OCI-M1 (cell line): ENCODE measurements around the gene SLFNL1.

Experiments used
- DNase-seq: peaks from one replicate; lab custom pipeline; 2025; lab: John Stamatoyannopoulos, UW

Gene SLFNL1

DNA sequence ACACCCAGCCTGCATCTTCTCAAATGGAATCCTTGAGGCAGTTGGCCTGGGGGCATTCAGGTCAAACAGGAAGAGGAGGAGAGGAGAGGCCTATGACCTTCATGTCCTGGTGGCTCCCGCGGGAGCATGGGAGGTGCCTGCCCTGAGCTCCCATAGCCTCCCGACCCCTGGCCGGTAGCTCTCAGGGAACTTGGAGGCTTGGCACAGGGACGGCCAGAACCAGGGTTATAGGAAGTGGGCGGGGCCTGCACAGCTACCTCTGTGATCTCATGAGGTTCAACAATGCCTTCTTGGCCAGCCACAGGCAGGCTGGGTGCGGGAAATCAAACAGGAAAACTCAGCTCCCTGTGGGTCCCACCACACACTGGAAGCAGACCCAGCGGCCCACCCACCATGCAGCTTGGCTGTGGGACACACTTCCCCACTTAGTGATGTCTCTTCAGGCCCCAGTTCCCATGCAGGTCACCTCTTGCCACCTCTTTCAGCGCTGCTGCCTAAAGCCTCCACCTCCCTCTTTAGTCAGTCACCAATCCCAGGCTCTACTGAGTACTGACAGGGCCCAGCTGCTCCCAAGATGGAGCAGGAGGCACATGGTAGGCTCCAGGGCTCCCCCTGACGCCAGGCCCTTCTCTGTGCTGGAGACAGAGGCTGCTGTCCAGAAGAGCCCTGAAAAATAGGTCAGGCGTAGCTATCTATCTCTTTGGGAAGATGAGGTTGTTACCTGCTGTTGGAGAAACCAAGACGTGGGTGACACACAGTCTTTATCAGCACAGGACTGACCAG lies at the start of gene SLFNL1:
Gene SLFNL1, minus strand, starts transcription at position 200 of the 783 bp plus-strand sequence. CDS start 1,065 bp downstream, outside the sequence.
- no peak for DNase-seq

GRCh38 chr1:41056907-41057306 lies 35.4 kb upstream of the SLFNL1 start:
- DNase-seq, result no peak

DNA sequence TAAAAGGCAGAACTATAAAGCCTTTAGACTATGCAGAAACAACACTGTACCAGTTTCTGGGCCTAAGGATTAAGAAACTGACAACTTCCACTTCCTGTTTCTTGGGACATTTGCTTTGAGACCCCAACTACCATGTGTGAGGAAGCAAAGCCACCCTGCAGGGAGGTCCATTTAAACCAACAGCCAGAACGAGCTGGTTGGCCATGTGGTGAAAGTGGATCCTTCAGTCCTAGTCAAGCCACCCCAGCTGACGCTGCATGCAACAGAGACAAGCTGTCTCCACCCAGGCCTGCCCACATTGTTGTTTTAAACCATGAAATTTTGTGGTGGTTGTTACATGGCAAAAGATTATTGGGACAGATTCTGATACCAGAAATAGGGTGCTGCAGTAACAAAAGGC lies 31.8 kb upstream of the SLFNL1 start:
- DNase-seq, result peak; percentile 29

GRCh38 chr1:41051022-41051421 lies 29.5 kb upstream of the SLFNL1 start:
- no peak for DNase-seq

DNA sequence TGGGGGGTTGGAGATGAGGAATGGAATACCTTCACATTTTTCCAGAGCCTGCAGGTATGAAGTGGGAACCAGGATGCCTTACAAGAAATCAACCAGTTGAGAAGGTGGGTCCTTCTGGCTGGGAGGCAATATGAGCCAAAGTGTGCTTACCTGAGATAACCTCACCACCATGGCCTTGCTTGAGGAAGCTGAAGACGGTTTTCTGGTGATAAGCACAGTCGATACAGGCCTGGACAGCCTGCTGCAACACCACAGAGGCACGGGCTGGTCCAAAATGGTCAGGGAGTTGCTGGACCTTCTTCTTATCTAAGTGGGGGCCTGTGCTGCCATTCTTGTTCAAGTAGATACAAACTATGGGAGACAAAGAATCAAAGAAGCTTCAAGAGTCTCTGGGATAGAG lies 27.0 kb upstream of the SLFNL1 start:
- no peak for DNase-seq

DNA sequence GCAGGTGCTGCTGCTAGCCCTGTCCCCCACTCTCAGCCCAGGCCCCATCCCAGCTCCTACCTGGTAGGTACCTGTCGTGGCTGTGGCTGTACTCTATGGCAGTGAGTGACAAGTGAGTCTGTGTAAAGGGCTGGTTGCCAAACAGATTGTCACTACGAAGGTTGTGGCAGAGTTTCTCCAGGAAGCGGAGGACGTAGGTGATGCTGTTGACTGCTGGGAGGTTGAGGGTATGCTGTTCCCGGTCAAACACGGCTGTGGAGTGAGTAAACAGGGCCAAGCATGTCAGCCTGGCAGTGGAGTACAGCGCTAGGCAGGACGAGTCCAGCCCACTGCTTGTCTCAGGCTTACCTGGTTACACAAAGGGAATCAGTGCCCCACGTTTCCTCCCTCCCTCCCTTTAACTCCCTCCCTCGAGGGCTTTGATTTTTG lies 24.8 kb upstream of the SLFNL1 start:
- DNase-seq, result no peak

GRCh38 chr1:41045740-41046139 lies 24.2 kb upstream of the SLFNL1 start:
- DNase-seq, result no peak

DNA sequence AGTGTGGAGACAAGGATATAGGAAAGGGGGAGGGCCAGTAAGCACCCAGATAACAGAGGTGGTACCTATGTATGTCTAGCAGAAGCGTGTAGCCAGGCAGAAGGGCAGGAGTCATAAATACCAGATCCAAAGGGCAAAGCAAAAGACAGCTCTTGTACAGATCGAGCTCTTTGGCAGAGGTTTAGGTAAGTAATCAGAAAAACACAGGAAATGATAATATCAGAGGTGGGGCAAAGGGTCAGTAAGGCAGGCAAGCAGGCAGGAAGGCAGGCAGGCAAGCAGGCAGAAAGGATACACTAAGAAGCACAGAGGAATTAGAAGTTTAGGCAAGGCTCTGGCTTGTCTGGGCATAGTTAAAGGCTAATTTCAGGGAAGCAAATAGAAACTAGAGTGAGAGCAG lies 22.7 kb upstream of the SLFNL1 start:
- DNase-seq, result no peak

- DNase-seq, result no peak
Observed at GRCh38 chr1:41041614-41042270, 20.2 kb upstream of the SLFNL1 start.

- DNase-seq, result no peak
Observed at GRCh38 chr1:41038110-41038509, 16.6 kb upstream of the SLFNL1 start.

DNA sequence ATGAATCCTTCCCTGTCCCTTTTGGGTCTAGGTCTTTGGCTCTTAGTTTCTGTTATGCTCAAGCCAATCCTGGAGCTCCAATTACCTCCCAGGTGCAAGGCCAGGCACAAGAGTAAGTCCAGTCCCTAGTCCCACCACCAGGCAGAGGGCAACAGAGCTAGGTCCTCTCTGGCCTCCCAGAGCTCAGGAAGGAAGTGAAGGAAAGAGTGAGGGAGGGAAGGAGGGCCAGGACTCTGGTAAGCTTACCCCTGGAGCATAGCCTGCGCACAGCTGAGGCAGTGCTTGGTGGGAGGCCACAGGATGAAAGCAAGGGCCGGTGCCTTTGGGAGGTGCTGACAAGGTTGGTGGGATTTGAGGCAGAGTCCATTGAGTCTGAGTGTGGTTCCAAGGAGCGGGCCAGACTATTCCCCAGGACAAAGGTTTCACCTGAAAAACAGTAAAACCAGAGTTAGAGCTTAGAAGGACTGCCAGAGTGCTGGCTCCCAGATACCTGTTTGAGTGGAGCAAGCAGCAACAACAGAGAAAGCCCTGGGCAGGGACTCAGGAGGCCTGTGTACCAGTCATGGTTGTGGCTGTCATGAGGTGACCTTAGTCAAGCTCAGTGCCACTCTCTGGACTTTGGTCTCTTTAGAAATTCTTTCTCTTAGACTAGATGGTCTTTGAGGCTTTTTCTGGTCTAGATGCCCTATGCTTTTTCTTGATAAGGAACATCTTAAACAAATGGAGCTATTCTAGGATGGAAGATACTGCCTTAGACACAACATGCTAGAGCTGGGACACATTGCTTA lies 15.8 kb upstream of the SLFNL1 start:
- DNase-seq, result no peak

DNA sequence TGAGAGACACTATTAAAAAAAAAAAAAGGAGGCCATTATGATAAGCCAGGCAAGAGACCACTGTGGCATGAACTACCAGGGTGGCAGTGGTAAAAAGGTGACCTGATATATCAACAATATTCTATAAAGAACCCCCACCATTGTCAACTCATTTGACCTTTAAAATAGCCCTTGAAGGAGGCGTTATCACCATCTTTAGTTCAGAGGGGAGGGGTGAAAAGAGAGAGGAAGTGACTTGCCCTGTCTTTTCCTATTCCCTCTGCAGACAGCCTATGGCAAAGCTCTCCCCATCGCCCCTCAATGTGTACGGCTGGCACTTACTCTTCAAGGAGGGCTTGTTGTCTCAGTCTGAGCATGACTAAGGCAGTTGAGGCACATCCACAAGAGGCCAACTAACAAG lies 11.7 kb upstream of the SLFNL1 start:
- peak; percentile 13 for DNase-seq

DNA sequence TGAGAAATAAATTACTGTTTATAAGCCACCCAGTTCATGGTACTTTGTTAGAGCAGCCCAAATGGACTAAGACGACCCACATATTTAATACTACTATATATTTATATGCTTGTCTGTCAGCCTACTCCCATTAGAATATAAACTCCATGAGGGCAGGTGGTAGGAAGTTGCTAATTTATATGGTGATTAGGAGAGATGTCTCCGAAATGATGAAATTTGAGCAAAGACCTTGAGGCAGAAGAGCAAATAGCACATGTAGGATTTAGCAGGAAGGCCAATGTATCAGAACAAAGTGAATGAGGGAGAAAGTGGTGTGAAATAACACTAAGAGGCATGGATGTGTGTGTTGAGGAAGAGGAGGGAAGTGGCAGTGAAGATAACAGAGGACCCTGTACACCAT lies 10.6 kb upstream of the SLFNL1 start:
- DNase-seq, result no peak

DNA sequence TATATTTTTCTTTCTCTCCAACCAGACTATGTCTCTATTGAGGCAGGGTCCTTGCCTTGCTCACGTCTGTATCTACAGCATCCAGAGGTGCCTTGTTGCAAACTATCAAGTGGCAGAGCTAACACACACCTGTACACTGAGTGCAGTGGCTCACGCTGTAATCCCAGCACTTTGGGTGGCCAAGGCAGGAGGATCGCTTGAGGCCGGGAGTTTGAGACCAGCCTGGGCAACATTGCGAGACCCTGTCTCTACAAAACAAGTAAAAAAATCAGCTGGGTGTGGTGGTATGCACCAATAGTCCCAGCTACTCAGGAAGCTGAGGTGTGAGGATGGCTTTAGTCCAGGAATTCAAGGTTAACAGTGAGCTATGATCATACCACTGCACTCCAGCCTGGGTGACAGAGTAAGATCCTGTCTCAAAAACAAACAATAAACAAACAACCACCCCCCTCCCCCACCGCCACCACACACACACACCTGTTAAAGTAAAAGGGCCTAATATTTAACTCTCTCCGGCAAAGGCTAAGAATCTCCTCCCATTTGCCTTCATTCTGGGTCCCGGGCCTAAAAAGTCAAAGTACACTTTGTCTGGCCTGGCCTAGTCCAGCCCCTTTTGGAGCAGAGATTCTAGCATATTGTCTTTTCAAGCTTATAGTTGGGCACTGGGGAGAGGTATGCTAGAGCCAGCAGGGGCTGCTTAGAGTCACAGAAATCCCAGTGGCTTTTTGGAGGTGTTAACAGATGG lies 9.5 kb upstream of the SLFNL1 start:
- no peak for DNase-seq

DNA sequence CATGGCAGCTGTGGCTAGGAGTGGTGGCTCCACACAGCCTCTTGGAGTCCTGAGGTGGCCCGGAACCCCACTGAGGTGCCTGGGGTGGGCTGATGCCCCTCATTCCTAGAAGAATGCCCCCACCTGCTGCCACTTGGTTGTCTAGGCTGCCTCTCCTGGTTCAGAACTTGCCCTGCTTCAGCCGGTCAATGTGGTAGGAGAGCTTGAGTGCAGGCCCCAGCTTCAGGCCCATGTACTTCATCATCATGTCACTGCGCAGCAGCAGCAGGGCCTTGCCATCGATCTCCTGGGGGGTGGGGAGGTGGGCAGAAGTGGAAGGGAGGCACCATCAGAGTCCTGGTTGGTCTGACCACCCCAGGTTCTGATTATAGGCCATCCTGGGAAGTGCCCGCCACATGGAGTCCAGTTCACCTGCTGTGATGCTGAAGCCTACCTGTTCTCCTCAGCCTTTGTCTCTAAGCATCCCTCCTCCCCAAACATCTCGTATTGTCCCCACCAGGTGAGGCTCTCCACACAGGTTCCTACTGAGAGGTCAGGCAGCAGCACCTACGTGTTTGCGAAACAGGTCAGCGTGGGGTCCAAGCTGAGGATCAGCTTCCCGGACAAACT lies 6.6 kb upstream of the SLFNL1 start:
- no peak for DNase-seq

- no peak for DNase-seq
Observed at GRCh38 chr1:41025979-41026819, 4.7 kb upstream of the SLFNL1 start.

DNA sequence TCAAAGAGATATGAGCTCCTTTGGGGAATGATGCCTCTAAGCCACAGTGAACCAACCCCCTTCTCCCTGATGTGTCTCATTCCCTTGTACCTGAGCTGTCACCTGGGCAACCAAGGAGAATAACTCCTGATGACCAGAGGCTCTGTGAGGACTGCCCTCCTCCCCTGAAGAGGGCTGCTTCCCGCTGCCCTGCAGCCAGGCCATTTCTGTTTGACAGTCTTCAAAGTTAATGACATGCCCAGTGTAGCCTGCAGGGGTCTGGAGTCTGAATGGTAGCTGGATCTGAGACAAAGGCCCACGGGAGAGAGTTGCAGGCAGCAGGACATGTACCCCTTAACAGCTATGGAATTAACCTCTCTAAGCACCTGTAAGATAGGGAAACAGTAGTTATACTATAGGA lies 3.4 kb upstream of the SLFNL1 start:
- DNase-seq, result no peak

- DNase-seq, result peak; percentile 6
Observed at GRCh38 chr1:41023279-41023990, 1.9 kb upstream of the SLFNL1 start.

DNA sequence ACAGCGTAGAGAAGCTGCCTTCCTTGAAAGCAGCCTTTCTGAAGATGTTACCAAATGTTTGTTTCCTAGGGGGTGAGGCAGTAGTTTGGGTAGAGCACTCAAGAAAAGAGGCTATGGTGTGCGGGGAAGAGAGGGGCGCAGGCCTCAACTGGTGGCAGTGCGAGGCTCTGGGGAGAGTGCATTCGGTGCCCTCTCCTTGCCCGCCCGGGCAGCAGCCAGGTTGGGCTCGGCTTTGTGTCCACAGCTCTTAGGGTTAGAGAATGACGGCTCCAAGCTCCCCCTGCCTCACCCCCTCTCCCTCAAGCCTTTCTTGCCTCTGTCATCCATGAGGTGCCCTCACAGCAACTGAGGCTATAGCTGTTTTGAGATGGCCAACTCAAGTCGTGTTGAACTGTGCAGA lies 899 bp upstream of the SLFNL1 start:
- no peak for DNase-seq

DNA sequence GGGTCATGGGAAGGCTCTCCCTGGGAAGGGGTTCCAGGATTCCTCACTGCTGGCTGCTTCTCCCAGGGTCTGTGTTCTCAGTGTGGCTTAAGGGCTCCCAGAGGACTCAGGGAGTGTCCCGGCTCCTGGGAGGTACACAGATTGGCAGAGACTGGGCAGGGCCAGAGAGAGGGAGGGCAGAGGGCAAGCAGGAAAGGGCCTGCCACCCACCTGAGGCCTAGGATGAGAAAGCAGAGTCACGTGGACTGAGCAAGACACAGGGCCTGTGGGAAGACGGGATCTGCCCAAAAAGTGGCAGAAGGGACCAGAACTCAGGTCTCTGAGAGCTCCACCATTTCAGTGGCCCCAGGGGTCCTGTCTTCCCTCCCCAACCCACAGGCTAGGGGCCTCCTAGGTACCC lies 871 bp downstream of the SLFNL1 start:
- DNase-seq, result no peak
